ENCODE data around the gene GABRR2.

Gene GABRR2

GRCh38 chr6:89251170-89251569 is 63.9 kb downstream of the GABRR2 start:
- CTCF ChIA-PET = no interaction called here
- Histone ChIP-seq H3K9me3 (ENCODE audit: control insufficient read depth, insufficient read depth, low read depth, low read length) (no peaks in the 10 kb centered on the region), H3K36me3 (ENCODE audit: control insufficient read depth in 2 of 2, insufficient read depth in 1 of 2, low read length in 2 of 2) (no peaks in the 10 kb centered on the region), H3K4me1 (ENCODE audit: control insufficient read depth, insufficient read depth, low read length) (no peaks in the 10 kb centered on the region), H3K4me3 (ENCODE audit: low read depth, low read length) (no peak overlapping the region), H3K27ac (ENCODE audit: extremely low read depth, low read depth, low read length) (no peak overlapping the region)
- POLR2A ChIA-PET = no interaction called here
- no peak for TF ChIP-seq ZNF354C (tag by site-specific recombination; IDR thresholded peaks at IDR 0.05; ENCODE audit: borderline replicate concordance, low read depth)
- TF ChIP-seq ZNF837 (tag by site-specific recombination; IDR thresholded peaks at IDR 0.05) = no peak
- TF ChIP-seq, protein P1, sequence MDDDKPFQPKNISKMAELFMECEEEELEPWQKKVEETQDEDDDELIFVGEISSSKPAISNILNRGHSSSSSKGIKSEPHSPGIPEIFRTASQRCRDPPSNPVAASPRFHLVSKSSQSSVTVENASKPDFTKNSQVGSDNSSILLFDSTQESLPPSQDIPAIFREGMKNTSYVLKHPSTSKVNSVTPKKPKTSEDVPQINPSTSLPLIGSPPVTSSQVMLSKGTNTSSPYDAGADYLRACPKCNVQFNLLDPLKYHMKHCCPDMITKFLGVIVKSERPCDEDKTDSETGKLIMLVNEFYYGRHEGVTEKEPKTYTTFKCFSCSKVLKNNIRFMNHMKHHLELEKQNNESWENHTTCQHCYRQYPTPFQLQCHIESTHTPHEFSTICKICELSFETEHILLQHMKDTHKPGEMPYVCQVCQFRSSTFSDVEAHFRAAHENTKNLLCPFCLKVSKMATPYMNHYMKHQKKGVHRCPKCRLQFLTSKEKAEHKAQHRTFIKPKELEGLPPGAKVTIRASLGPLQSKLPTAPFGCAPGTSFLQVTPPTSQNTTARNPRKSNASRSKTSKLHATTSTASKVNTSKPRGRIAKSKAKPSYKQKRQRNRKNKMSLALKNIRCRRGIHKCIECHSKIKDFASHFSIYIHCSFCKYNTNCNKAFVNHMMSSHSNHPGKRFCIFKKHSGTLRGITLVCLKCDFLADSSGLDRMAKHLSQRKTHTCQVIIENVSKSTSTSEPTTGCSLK (tag by site-specific recombination; IDR thresholded peaks at IDR 0.05) = no peak

DNA sequence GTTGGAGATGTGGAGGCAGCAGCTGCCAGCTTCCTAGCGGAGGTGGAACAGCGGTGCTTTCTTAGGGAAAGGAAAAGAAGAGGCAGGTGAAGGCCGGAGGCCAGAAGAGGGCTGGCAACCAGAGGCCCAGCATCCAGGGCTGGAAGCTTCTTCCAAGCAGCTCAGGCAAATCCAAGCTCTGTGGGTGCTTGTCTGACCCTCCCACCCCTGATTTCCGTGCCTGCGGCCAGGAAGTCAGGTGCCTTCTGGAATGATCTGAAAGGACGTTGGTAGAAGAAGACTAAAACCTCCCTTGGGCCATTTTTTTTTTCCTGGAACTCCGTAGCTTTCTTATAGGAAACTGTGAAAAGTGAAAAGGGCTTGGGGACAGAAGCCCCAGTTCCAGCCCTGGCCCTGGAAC is 64.9 kb downstream of the GABRR2 start:
- H3K36me3 ChIP-seq (ENCODE audit: control insufficient read depth in 2 of 2, insufficient read depth in 1 of 2, low read length in 2 of 2) = no peaks in the 10 kb centered on the region
- TF ChIP-seq ZNF610 (tag by site-specific recombination; IDR thresholded peaks at IDR 0.05; ENCODE audit: borderline replicate concordance) (no peak), ZNF132 (tag by site-specific recombination; IDR thresholded peaks at IDR 0.05; ENCODE audit: borderline replicate concordance) (no peak), ZNF544 (tag by site-specific recombination; IDR thresholded peaks at IDR 0.05) (no peak), ZNF837 (tag by site-specific recombination; IDR thresholded peaks at IDR 0.05) (no peak)
- TF ChIP-seq, protein P2, sequence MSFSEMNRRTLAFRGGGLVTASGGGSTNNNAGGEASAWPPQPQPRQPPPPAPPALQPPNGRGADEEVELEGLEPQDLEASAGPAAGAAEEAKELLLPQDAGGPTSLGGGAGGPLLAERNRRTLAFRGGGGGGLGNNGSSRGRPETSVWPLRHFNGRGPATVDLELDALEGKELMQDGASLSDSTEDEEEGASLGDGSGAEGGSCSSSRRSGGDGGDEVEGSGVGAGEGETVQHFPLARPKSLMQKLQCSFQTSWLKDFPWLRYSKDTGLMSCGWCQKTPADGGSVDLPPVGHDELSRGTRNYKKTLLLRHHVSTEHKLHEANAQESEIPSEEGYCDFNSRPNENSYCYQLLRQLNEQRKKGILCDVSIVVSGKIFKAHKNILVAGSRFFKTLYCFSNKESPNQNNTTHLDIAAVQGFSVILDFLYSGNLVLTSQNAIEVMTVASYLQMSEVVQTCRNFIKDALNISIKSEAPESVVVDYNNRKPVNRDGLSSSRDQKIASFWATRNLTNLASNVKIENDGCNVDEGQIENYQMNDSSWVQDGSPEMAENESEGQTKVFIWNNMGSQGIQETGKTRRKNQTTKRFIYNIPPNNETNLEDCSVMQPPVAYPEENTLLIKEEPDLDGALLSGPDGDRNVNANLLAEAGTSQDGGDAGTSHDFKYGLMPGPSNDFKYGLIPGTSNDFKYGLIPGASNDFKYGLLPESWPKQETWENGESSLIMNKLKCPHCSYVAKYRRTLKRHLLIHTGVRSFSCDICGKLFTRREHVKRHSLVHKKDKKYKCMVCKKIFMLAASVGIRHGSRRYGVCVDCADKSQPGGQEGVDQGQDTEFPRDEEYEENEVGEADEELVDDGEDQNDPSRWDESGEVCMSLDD (tag by site-specific recombination; IDR thresholded peaks at IDR 0.05) = no peak

GRCh38 chr6:89244241-89244985 is 70.7 kb downstream of the GABRR2 start:
- ChIA-PET POLR2A (interaction anchor here (0.6 kb wide), 1 partner anchor 121 kb away, joined by 7 read pairs; no protein-coding TSS in a partner anchor), CTCF (interaction anchor here (0.8 to 7.6 kb wide), 10 partner anchors 12 to 261 kb away, joined by 3 to 108 read pairs (median 4); no protein-coding TSS in a partner anchor)
- Histone ChIP-seq H3K27ac (ENCODE audit: extremely low read depth, low read depth, low read length) (no peak overlapping the region), H3K36me3 (ENCODE audit: control insufficient read depth in 2 of 2, insufficient read depth in 1 of 2, low read length in 2 of 2) (no peaks in the 10 kb centered on the region), H3K9me3 (ENCODE audit: control insufficient read depth, insufficient read depth, low read depth, low read length) (no peaks in the 10 kb centered on the region), H3K4me1 (ENCODE audit: control insufficient read depth, insufficient read depth, low read length) (no peaks in the 10 kb centered on the region), H3K4me3 (ENCODE audit: low read depth, low read length) (no peak overlapping the region)
- no peak for TF ChIP-seq ZNF664 (tag by site-specific recombination; IDR thresholded peaks at IDR 0.05)
- TF ChIP-seq FEZF1 (tag by site-specific recombination; IDR thresholded peaks at IDR 0.05) = no peak
- TF ChIP-seq ZNF791 (tag by site-specific recombination; IDR thresholded peaks at IDR 0.05) = no peak

More for the DNA sequence above, 64.9 kb downstream of the GABRR2 start:
- Histone ChIP-seq H3K27ac (ENCODE audit: extremely low read depth, low read depth, low read length) (no peak overlapping the region), H3K4me1 (ENCODE audit: control insufficient read depth, insufficient read depth, low read length) (no peaks in the 10 kb centered on the region), H3K9me3 (ENCODE audit: control insufficient read depth, insufficient read depth, low read depth, low read length) (no peaks in the 10 kb centered on the region), H3K4me3 (ENCODE audit: low read depth, low read length) (no peak overlapping the region)
- ChIA-PET POLR2A (no interaction called here), CTCF (interaction anchor here (1.0 to 1.2 kb wide), 2 partner anchors 9 to 128 kb away, joined by 4 read pairs; no protein-coding TSS in a partner anchor)

DNA sequence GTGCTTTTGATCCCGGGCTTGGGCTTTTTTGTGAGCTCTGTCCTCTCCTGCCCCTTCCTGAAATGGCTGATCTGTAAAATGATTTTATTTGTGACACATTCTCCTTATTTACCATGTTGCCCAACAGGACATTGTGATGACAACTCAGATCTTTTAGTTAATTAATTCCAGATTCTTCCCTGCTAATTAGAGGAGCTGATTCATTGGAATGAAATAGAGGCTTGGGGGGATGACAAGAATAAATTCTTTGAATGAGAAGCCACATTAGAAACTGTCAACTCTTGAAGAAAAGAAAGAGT is 71.8 kb downstream of the GABRR2 start:
- ChIA-PET CTCF (interaction anchor here (0.6 to 7.6 kb wide), 16 partner anchors 13 to 1042 kb away, joined by 3 to 108 read pairs (median 4); no protein-coding TSS in a partner anchor), POLR2A (no interaction called here)
- no peaks in the 10 kb centered on the region for H3K4me1 ChIP-seq (ENCODE audit: control insufficient read depth, insufficient read depth, low read length)
- no peaks in the 10 kb centered on the region for H3K9me3 ChIP-seq (ENCODE audit: control insufficient read depth, insufficient read depth, low read depth, low read length)
- H3K27ac ChIP-seq (ENCODE audit: extremely low read depth, low read depth, low read length) = no peak overlapping the region
- no peaks in the 10 kb centered on the region for H3K36me3 ChIP-seq (ENCODE audit: control insufficient read depth in 2 of 2, insufficient read depth in 1 of 2, low read length in 2 of 2)
- TF ChIP-seq ZNF16 (tag by site-specific recombination; IDR thresholded peaks at IDR 0.05; ENCODE audit: low read depth) (no peak), ZBTB48 (tag by site-specific recombination; IDR thresholded peaks at IDR 0.05) (no peak)
- TF ChIP-seq, protein P3, sequence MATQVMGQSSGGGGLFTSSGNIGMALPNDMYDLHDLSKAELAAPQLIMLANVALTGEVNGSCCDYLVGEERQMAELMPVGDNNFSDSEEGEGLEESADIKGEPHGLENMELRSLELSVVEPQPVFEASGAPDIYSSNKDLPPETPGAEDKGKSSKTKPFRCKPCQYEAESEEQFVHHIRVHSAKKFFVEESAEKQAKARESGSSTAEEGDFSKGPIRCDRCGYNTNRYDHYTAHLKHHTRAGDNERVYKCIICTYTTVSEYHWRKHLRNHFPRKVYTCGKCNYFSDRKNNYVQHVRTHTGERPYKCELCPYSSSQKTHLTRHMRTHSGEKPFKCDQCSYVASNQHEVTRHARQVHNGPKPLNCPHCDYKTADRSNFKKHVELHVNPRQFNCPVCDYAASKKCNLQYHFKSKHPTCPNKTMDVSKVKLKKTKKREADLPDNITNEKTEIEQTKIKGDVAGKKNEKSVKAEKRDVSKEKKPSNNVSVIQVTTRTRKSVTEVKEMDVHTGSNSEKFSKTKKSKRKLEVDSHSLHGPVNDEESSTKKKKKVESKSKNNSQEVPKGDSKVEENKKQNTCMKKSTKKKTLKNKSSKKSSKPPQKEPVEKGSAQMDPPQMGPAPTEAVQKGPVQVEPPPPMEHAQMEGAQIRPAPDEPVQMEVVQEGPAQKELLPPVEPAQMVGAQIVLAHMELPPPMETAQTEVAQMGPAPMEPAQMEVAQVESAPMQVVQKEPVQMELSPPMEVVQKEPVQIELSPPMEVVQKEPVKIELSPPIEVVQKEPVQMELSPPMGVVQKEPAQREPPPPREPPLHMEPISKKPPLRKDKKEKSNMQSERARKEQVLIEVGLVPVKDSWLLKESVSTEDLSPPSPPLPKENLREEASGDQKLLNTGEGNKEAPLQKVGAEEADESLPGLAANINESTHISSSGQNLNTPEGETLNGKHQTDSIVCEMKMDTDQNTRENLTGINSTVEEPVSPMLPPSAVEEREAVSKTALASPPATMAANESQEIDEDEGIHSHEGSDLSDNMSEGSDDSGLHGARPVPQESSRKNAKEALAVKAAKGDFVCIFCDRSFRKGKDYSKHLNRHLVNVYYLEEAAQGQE (tag by site-specific recombination; IDR thresholded peaks at IDR 0.05) = no peak
- H3K4me3 ChIP-seq (ENCODE audit: low read depth, low read length) = no peak overlapping the region
